Measurements from ENCODE around the gene B4GALNT3. TPM values are rescaled to one million over a fixed set of nuclear protein-coding genes. Genes with fewer than 3 reads are reported as not detected.

Gene B4GALNT3
- total and polyA plus RNA-seq, 2 of the 13 experiments (the other 11 are each of a cell fraction or from before 2014, with no cell fraction given) = 3.2 to 4.4 TPM

DNA sequence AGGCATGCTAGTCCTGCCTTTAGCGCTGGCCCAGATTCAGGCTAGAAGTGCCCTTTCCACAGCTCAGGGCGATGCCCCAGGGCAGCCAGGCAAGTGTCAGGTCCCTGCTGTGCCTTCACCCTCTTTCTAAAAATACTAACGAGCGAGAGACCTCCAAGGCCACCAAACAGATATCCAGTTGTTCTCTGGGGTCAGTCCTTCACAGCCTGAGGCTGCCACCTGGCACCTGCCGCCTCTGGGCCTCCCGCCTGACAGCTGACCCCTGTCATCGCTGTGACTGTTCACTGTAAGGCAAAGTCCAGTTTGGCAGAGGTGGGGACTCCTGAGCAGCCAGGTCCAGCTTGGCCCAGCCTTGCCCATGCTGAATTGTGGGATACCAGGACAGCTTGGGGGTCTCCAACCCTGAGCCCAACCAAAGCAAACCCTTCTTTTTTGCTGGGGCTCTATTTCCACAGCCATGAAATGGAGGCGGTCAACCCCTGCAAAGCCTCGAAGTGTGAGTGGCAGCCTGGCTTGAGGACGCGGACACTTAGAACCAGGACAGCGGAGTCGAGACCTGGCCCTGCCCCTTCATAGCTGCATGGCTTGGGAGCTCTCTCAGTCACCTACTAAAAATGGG is 123.6 kb downstream of the B4GALNT3 start (continued):
- TF ChIP-seq, protein P1, sequence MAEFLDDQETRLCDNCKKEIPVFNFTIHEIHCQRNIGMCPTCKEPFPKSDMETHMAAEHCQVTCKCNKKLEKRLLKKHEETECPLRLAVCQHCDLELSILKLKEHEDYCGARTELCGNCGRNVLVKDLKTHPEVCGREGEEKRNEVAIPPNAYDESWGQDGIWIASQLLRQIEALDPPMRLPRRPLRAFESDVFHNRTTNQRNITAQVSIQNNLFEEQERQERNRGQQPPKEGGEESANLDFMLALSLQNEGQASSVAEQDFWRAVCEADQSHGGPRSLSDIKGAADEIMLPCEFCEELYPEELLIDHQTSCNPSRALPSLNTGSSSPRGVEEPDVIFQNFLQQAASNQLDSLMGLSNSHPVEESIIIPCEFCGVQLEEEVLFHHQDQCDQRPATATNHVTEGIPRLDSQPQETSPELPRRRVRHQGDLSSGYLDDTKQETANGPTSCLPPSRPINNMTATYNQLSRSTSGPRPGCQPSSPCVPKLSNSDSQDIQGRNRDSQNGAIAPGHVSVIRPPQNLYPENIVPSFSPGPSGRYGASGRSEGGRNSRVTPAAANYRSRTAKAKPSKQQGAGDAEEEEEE (CRISPR knock-in tag; IDR thresholded peaks at IDR 0.05; ENCODE audit: borderline replicate concordance) = peak; percentile 2; the same call in 1 of the 2 replicates
- TF ChIP-seq, protein P2, sequence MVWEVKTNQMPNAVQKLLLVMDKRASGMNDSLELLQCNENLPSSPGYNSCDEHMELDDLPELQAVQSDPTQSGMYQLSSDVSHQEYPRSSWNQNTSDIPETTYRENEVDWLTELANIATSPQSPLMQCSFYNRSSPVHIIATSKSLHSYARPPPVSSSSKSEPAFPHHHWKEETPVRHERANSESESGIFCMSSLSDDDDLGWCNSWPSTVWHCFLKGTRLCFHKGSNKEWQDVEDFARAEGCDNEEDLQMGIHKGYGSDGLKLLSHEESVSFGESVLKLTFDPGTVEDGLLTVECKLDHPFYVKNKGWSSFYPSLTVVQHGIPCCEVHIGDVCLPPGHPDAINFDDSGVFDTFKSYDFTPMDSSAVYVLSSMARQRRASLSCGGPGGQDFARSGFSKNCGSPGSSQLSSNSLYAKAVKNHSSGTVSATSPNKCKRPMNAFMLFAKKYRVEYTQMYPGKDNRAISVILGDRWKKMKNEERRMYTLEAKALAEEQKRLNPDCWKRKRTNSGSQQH (CRISPR knock-in tag; IDR thresholded peaks at IDR 0.05; ENCODE audit: low read depth) = peak; percentile 68; the same call in 1 of the 2 replicates
- TF ChIP-seq GLI4 (CRISPR knock-in tag; IDR thresholded peaks at IDR 0.05; ENCODE audit: borderline replicate concordance) (no peak), ZFP37 (CRISPR knock-in tag; IDR thresholded peaks at IDR 0.05; ENCODE audit: borderline replicate concordance) (no peak), ZNF484 (CRISPR knock-in tag; IDR thresholded peaks at IDR 0.05; ENCODE audit: borderline replicate concordance, low read depth) (no peak), KLF13 (CRISPR knock-in tag; IDR thresholded peaks at IDR 0.05) (no peak), TSC22D2 (CRISPR knock-in tag; IDR thresholded peaks at IDR 0.05; ENCODE audit: borderline replicate concordance) (no peak), KLF12 (CRISPR knock-in tag; IDR thresholded peaks at IDR 0.05; ENCODE audit: borderline replicate concordance) (no peak), NR1H2 (CRISPR knock-in tag; IDR thresholded peaks at IDR 0.05; ENCODE audit: borderline replicate concordance, low read depth) (no peak), TCF7 (IDR thresholded peaks at IDR 0.05; ENCODE audit: low read depth) (0 out of 2 replicates have a peak, but pooled peaks have one; percentile 52), ZNF550 (CRISPR knock-in tag; IDR thresholded peaks at IDR 0.05; ENCODE audit: borderline replicate concordance) (peak; percentile 81; the same call in 1 of the 2 replicates), HCFC1 (IDR thresholded peaks at IDR 0.05; ENCODE audit: low read depth, low read length) (no peak), KLF16 (CRISPR knock-in tag; IDR thresholded peaks at IDR 0.05) (peak in 1 of 2 experiments; percentile 61; a peak in 1 of 4 replicates), ZNF20 (CRISPR knock-in tag; IDR thresholded peaks at IDR 0.05) (no peak), CC2D1A (CRISPR knock-in tag; IDR thresholded peaks at IDR 0.05) (no peak)
- TF ChIP-seq, protein P3, sequence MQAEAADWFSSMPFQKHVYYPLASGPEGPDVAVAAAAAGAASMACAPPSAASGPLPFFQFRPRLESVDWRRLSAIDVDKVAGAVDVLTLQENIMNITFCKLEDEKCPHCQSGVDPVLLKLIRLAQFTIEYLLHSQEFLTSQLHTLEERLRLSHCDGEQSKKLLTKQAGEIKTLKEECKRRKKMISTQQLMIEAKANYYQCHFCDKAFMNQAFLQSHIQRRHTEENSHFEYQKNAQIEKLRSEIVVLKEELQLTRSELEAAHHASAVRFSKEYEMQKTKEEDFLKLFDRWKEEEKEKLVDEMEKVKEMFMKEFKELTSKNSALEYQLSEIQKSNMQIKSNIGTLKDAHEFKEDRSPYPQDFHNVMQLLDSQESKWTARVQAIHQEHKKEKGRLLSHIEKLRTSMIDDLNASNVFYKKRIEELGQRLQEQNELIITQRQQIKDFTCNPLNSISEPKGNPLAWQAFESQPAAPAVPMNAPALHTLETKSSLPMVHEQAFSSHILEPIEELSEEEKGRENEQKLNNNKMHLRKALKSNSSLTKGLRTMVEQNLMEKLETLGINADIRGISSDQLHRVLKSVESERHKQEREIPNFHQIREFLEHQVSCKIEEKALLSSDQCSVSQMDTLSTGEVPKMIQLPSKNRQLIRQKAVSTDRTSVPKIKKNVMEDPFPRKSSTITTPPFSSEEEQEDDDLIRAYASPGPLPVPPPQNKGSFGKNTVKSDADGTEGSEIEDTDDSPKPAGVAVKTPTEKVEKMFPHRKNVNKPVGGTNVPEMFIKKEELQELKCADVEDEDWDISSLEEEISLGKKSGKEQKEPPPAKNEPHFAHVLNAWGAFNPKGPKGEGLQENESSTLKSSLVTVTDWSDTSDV (CRISPR knock-in tag; IDR thresholded peaks at IDR 0.05) = no peak
- TF ChIP-seq, protein P4, sequence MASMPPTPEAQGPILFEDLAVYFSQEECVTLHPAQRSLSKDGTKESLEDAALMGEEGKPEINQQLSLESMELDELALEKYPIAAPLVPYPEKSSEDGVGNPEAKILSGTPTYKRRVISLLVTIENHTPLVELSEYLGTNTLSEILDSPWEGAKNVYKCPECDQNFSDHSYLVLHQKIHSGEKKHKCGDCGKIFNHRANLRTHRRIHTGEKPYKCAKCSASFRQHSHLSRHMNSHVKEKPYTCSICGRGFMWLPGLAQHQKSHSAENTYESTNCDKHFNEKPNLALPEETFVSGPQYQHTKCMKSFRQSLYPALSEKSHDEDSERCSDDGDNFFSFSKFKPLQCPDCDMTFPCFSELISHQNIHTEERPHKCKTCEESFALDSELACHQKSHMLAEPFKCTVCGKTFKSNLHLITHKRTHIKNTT (CRISPR knock-in tag; IDR thresholded peaks at IDR 0.05) = no peak
- TF ChIP-seq, protein P5, sequence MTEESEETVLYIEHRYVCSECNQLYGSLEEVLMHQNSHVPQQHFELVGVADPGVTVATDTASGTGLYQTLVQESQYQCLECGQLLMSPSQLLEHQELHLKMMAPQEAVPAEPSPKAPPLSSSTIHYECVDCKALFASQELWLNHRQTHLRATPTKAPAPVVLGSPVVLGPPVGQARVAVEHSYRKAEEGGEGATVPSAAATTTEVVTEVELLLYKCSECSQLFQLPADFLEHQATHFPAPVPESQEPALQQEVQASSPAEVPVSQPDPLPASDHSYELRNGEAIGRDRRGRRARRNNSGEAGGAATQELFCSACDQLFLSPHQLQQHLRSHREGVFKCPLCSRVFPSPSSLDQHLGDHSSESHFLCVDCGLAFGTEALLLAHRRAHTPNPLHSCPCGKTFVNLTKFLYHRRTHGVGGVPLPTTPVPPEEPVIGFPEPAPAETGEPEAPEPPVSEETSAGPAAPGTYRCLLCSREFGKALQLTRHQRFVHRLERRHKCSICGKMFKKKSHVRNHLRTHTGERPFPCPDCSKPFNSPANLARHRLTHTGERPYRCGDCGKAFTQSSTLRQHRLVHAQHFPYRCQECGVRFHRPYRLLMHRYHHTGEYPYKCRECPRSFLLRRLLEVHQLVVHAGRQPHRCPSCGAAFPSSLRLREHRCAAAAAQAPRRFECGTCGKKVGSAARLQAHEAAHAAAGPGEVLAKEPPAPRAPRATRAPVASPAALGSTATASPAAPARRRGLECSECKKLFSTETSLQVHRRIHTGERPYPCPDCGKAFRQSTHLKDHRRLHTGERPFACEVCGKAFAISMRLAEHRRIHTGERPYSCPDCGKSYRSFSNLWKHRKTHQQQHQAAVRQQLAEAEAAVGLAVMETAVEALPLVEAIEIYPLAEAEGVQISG (CRISPR knock-in tag; IDR thresholded peaks at IDR 0.05) = peak; percentile 79
